ENCODE measurements around the gene PIGQ.

Gene PIGQ

GRCh38 chr16:525123-525519 is 44.6 kb upstream of the PIGQ start:
- H3K4me2 ChIP-seq (ENCODE audit: low read depth, low read length, poor library complexity, severe bottlenecking), result no peak overlapping the region
- no peak overlapping the region for H3K4me3 ChIP-seq (ENCODE audit: insufficient read depth, low read length, poor library complexity, severe bottlenecking)
- H3F3A ChIP-seq (ENCODE audit: insufficient read depth), result 0 out of 2 replicates have a peak, but pooled peaks cover 9% of the 10 kb centered on the region
- no peaks in the 10 kb centered on the region for H3K36me3 ChIP-seq (ENCODE audit: low read length)
- H3K27me3 ChIP-seq (ENCODE audit: low read length), result no peaks in the 10 kb centered on the region
- H3K79me2 ChIP-seq (ENCODE audit: insufficient read depth, low read length), result peaks cover 24% of the 10 kb centered on the region
- H2AFZ ChIP-seq (ENCODE audit: low read depth, low read length, severe bottlenecking), result no peak overlapping the region
- no peak overlapping the region for H3K27ac ChIP-seq (ENCODE audit: low read depth, low read length)
- no peaks in the 10 kb centered on the region for H3K9me3 ChIP-seq (ENCODE audit: insufficient read depth, low read length)
- H4K20me1 ChIP-seq (ENCODE audit: low read depth, low read length), result no peaks in the 10 kb centered on the region; the same call in 1 of the 2 replicates
- H3K9ac ChIP-seq (ENCODE audit: low read length), result no peak overlapping the region
- no peaks in the 10 kb centered on the region for H3K9me2 ChIP-seq (replicated peaks; ENCODE audit: insufficient read depth, low read length)
- no peak for TF ChIP-seq CTCF (IDR thresholded peaks at IDR 0.05; ENCODE audit: insufficient read depth, low read length, poor library complexity, severe bottlenecking)
- no peak for TF ChIP-seq EZH2phosphoT487 (conservative IDR thresholded peaks at IDR 0.05; ENCODE audit: low read length)

DNA sequence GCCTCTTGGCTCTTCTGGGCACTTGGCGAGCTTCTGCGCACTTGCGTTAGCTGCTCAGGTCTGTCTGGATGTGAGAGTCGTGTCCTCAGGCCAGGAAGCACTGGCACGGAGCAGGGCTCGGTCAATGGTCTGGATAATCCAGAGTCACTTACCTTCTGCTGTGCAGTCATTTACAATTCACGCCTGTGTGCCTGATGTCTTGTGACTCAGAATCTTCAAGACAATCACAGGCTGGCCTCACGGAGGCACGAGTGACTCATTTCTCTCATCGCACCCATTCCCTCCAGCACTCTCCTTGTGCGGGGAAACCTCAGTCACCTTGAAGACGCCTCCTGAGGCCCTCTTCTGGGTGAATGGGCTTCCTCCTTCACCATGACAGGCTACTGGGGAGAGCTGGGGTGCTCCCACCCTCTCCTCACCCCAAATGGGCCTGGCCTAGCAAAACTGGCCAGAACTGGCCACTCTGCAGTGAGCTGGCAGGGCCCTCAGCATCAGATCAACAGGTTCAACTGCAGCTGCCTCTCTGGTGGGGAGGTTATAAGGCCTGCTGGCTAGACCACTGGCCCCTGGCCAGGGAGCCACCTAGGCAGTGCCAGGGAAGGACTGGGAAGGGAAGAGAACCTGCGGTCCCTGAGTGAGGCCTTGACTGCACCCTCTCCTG is 44.1 kb upstream of the PIGQ start:
- H3K27me3 ChIP-seq (ENCODE audit: low read length), result no peaks in the 10 kb centered on the region
- peak overlapping the region; percentile 81 for H3K9ac ChIP-seq (ENCODE audit: low read length)
- no peaks in the 10 kb centered on the region for H3K36me3 ChIP-seq (ENCODE audit: low read length)
- H3K4me3 ChIP-seq (ENCODE audit: insufficient read depth, low read length, poor library complexity, severe bottlenecking), result peak overlapping the region; percentile 52
- H3F3A ChIP-seq (ENCODE audit: insufficient read depth), result 0 out of 2 replicates have a peak, but pooled peaks cover 9% of the 10 kb centered on the region
- H3K27ac ChIP-seq (ENCODE audit: low read depth, low read length), result 0 out of 2 replicates have a peak overlapping the region, but pooled peaks have one; percentile 17
- H3K9me3 ChIP-seq (ENCODE audit: insufficient read depth, low read length), result no peaks in the 10 kb centered on the region
- no peaks in the 10 kb centered on the region; the same call in 1 of the 2 replicates for H4K20me1 ChIP-seq (ENCODE audit: low read depth, low read length)
- H2AFZ ChIP-seq (ENCODE audit: low read depth, low read length, severe bottlenecking), result no peak overlapping the region
- H3K79me2 ChIP-seq (ENCODE audit: insufficient read depth, low read length), result peaks cover 29% of the 10 kb centered on the region
- TF ChIP-seq EZH2phosphoT487 (conservative IDR thresholded peaks at IDR 0.05; ENCODE audit: low read length) (no peak), CTCF (IDR thresholded peaks at IDR 0.05; ENCODE audit: insufficient read depth, low read length, poor library complexity, severe bottlenecking) (no peak)
- H3K9me2 ChIP-seq (replicated peaks; ENCODE audit: insufficient read depth, low read length), result no peaks in the 10 kb centered on the region
- H3K4me2 ChIP-seq (ENCODE audit: low read depth, low read length, poor library complexity, severe bottlenecking), result peak overlapping the region; percentile 64

- no peaks in the 10 kb centered on the region; the same call in 1 of the 2 replicates for H4K20me1 ChIP-seq (ENCODE audit: low read depth, low read length)
- TF ChIP-seq EZH2phosphoT487 (conservative IDR thresholded peaks at IDR 0.05; ENCODE audit: low read length) (no peak), CTCF (IDR thresholded peaks at IDR 0.05; ENCODE audit: insufficient read depth, low read length, poor library complexity, severe bottlenecking) (no peak)
- peaks cover 37% of the 10 kb centered on the region for H3K79me2 ChIP-seq (ENCODE audit: insufficient read depth, low read length)
Observed at GRCh38 chr16:526181-527014, 43.4 kb upstream of the PIGQ start.

More at GRCh38 chr16:526181-527014, 43.4 kb upstream of the PIGQ start:
- Histone ChIP-seq H3K4me3 (ENCODE audit: insufficient read depth, low read length, poor library complexity, severe bottlenecking) (peak overlapping the region; percentile 52), H2AFZ (ENCODE audit: low read depth, low read length, severe bottlenecking) (peak overlapping the region; percentile 70), H3K36me3 (ENCODE audit: low read length) (no peaks in the 10 kb centered on the region), H3K9me3 (ENCODE audit: insufficient read depth, low read length) (no peaks in the 10 kb centered on the region), H3K4me2 (ENCODE audit: low read depth, low read length, poor library complexity, severe bottlenecking) (peak overlapping the region; percentile 64), H3K9me2 (replicated peaks; ENCODE audit: insufficient read depth, low read length) (no peaks in the 10 kb centered on the region), H3K9ac (ENCODE audit: low read length) (peak overlapping the region; percentile 81), H3F3A (ENCODE audit: insufficient read depth) (0 out of 2 replicates have a peak, but pooled peaks cover 9% of the 10 kb centered on the region), H3K27me3 (ENCODE audit: low read length) (no peaks in the 10 kb centered on the region), H3K27ac (ENCODE audit: low read depth, low read length) (peak overlapping the region; percentile 17; the same call in 1 of the 2 replicates)
